Stimulated activated CD8-positive, alpha-beta memory T cell treated with anti-CD3 and anti-CD28 coated beads, Interleukin-7, amount 100 ng/mL, for 48 hours (primary cell): Measurements from ENCODE around the gene UBE4B.

Experiments used
- DNase-seq, 2 donors: peaks; one replicate each; pipeline ENCODE4 v3.0.0-alpha.2; 2020; ENCODE audit warnings: low read depth in 1 of 2; ENCODE audit errors: extremely low read depth in 1 of 2

Gene UBE4B

GRCh38 chr1:10108948-10109708, 76.4 kb downstream of the UBE4B start:
- no peak for DNase-seq

DNA sequence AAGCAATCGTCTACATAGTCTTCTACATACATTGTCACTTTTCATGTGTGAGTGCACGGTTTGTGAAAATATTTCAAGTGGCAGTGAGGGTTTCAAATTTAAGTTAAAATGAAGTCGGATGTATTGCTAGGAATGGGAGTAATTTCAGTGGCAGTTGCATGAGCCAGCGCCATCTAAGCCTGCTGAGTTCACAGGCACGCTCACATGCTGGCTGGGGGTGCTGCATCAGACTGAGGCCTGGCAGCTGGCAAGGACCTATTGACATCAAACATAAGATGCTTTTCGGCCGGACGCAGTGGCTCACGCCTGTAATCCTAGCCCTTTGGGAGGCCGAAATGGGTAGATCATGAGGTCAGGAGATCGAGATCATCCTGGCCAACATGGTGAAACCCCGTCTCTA, 80.7 kb downstream of the UBE4B start:
- no peak for DNase-seq

- no peak for DNase-seq
These were observed 82.0 kb downstream of the UBE4B start for GRCh38 chr1:10114746-10115145.

GRCh38 chr1:10117132-10117531, 84.4 kb downstream of the UBE4B start:
- DNase-seq = no peak

DNA sequence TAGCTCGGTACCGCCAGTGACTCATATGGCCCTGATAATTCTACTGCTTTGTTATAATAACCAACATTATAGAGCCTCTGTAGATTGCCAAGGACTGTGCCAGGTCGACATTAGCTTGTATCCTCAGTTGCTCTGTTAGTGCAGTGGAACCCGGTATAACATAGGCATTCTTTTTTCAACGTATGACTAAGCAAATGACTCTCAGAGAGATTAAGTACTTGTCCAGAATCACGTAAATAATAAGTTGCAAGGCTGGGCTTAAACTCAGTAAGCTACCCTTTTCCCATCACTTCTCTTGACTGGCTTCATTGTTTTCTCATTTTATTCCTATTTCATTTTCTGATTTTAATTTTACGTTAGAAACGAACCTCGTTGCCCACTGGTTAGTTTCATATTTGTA, 85.1 kb downstream of the UBE4B start:
- no peak for DNase-seq

DNA sequence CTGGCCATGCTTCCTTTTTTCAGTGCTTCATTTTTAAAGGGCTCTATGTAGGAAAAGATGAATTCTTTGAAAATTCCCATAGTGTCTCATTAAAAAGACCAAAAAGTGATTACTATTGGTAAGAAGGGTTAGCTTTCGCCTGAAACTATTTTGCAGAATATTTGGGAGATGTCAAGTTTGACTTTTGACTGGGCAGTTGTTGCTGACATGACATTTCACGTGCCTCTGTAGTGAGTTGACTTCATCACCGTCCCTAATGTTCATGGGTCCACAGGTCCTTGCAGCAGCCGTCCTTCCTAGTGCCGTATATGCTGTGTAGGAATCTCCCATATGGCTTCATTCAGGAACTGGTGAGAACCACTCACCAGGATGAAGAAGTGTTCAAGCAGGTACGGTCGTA, 88.9 kb downstream of the UBE4B start:
- no peak for DNase-seq

GRCh38 chr1:10122926-10123325, 90.2 kb downstream of the UBE4B start:
- no peak for DNase-seq

GRCh38 chr1:10128101-10128765, 95.5 kb downstream of the UBE4B start:
- DNase-seq = no peak

DNA sequence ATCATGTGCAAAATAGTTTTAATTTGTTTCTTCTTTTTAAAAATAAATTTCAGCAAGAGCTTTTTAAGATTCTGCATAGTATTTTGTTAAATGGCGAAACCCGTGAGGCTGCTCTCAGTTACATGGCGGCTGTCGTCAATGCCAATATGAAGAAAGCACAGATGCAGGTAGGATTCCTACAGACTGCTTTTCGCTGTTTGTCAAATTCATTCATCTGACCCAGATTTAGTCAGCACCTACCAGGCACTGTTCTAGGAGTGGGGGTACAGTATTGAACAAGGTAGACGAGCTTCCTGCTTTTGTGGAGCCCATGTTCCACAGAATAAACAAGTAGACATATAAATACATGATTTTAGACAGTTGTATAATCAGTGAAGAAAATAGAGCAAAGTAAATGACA, 99.6 kb downstream of the UBE4B start:
- no peak for DNase-seq

GRCh38 chr1:10132852-10133251, 100.1 kb downstream of the UBE4B start:
- DNase-seq = no peak

DNA sequence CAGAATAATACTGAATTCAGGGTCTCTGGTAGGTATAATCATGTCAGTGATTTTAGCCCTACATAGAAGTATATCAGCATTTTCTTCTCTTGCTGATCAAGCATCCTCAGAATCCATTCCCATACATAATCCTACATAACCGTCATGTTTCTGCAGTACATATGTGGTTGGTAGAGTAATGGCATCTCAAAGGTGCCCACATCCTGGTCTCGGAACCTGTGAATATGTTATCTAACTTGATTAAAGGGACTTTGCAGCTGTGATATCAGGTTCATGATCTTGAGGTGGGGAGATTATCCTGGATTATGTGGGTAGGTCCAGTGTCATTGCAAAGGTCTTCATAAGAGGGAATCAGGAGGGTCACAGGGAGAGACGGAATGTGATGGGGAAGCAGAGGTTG, 108.2 kb downstream of the UBE4B start:
- no peak for DNase-seq

GRCh38 chr1:10143961-10144485, 111.3 kb downstream of the UBE4B start:
- no peak for DNase-seq

GRCh38 chr1:10146391-10146790, 113.6 kb downstream of the UBE4B start:
- no peak for DNase-seq

GRCh38 chr1:10149231-10149630, 116.5 kb downstream of the UBE4B start:
- no peak for DNase-seq

DNA sequence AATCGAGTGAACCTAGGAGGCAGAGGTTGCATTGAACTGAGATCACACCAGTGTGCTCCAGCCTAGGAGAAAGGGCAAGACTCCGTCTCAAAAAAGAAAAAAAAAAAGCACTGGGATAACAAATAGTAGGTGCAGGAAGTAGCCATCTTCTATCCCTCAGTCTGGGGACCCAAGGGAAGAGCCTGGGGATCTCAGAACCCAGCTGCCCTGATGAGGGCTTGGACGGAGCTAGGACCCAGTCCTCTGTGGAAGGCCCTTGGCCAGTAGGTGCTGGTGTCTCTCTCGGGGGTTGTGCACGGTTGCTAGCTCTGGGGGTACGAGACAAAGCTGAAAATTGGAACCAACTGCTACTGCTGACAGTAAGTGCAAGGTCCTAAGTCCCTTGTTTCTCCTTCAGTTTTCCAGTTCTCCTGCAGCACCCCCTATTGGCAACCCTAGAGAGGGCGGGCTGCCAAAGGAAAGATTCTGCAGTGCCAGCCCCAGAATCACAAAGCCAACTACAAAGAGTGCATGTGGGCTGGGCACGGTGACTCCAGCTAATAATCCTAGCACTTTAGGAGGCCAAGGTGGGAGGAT, 120.0 kb downstream of the UBE4B start:
- no peak for DNase-seq

GRCh38 chr1:10155087-10155712, 122.4 kb downstream of the UBE4B start:
- no peak for DNase-seq

GRCh38 chr1:10160173-10160572, 127.4 kb downstream of the UBE4B start:
- no peak for DNase-seq

DNA sequence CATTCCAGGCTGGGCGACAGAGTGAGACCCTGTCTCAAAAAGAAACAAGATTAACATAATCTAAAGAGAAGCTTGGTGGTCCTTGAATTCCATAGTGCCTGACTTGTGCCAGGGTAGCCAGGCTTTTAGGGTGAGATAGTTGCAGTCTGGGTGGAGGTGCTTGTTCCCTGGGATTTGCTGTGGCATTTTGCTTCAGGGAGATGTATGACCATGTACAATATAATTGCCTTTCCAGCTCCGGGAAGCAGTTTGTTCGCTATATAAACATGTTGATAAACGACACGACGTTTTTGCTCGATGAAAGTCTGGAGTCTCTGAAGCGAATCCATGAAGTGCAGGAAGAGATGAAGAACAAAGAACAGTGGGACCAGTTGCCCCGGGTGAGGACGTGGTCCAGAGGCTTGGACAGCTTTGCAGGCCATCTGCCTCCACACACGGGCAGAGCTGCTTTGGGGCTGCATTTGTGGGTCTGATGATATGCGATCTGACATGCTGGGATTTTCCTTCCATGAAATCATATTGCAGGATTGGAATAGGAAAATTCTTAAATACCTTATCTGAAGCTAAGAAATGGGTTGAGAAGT, 128.2 kb downstream of the UBE4B start:
- DNase-seq = no peak

- no peak for DNase-seq
These were observed 129.0 kb downstream of the UBE4B start for GRCh38 chr1:10161541-10162290.

DNA sequence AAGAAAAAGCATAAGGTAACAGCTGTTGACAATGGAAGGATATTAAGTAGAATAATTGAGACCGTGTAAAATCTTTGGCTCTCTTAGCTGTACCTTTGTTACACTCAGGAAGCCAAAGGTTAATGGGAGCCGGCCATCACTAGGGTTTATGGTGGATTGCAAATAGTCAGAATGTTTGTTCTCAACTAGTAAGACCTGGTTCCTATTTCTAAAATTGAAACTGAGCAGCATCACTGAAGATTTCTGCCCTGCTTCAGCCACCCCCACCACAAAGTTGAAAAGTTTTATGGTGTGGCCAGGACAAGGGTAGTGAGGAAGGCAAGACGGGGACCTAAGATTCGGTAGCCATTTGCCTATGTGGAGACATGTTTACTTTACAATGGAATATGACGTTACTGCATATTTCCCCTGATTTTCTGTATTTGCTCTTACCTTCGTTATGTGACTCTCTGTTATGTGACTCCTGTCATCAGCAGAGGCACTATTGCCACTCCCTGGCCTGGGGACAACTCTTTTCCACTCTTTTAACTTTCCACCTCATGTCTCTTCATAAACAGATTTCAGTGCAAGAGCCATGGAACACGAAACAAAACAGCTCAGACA, 136.3 kb downstream of the UBE4B start:
- no peak for DNase-seq
